NCI-H1436 (cell line): ENCODE data around the gene CBX4.

Experiments
- DNase-seq: peaks from one replicate; lab custom pipeline; 2025; lab: John Stamatoyannopoulos, UW

The CBX4 gene

GRCh38 chr17:79799174-79799537 is 40.1 kb downstream of the CBX4 start:
- no peak for DNase-seq

- DNase-seq: no peak
These were observed 40.7 kb downstream of the CBX4 start for GRCh38 chr17:79798299-79799173.

- DNase-seq: peak; percentile 80
These were observed 41.5 kb downstream of the CBX4 start for GRCh38 chr17:79797492-79798298.

- DNase-seq: peak; percentile 100
These were observed 42.3 kb downstream of the CBX4 start, which contains the start of gene CBX8 for GRCh38 chr17:79796763-79797491. CBX8 (minus strand) TSS chr17:79797077; CDS start chr17:79796998, 79 bp downstream.

- DNase-seq: no peak
These were observed 42.8 kb downstream of the CBX4 start for GRCh38 chr17:79796444-79796762.

GRCh38 chr17:79795795-79796443 is 43.3 kb downstream of the CBX4 start:
- DNase-seq: no peak

- no peak for DNase-seq
These were observed 44.4 kb downstream of the CBX4 start for GRCh38 chr17:79794659-79795511.

GRCh38 chr17:79793924-79794304 is 45.3 kb downstream of the CBX4 start:
- no peak for DNase-seq

- no peak for DNase-seq
These were observed 46.0 kb downstream of the CBX4 start for GRCh38 chr17:79792984-79793923.

GRCh38 chr17:79792341-79792871 is 46.8 kb downstream of the CBX4 start:
- no peak for DNase-seq

- no peak for DNase-seq
These were observed 47.5 kb downstream of the CBX4 start for GRCh38 chr17:79791735-79792161.

- no peak for DNase-seq
These were observed 48.2 kb downstream of the CBX4 start for GRCh38 chr17:79790805-79791734.

GRCh38 chr17:79789943-79790804 is 49.1 kb downstream of the CBX4 start:
- DNase-seq: no peak

- no peak for DNase-seq
These were observed 50.0 kb downstream of the CBX4 start for GRCh38 chr17:79788989-79789942.

GRCh38 chr17:79788455-79788854 is 50.8 kb downstream of the CBX4 start:
- no peak for DNase-seq

- DNase-seq: no peak
These were observed 52.2 kb downstream of the CBX4 start for GRCh38 chr17:79786930-79787643.
